K562 (cell line): ENCODE measurements around the gene PEDS1. TPM values are rescaled to one million over a fixed set of nuclear protein-coding genes. Genes with fewer than 3 reads are reported as not detected.

Experiments
- CBFB ChIP-seq: sonication (generic); formaldehyde crosslinking; IDR thresholded peaks from 2 replicates; pipeline ENCODE4 v1.4.0; 2020; ENCODE audit warnings: mild to moderate bottlenecking, missing genetic modification reagents
- CEBPG ChIP-seq, 3 experiments: fragments of 200-800 bp in 1 of 3; sonication (Bioruptor generic) in 1 of 3; sonication (generic) in 1 of 3; formaldehyde crosslinking in 1 of 3; IDR thresholded peaks in 2 of 3; conservative IDR thresholded peaks in 1 of 3; 2 replicates each; pipeline versions ENCODE4 v1.6.1 to v1.8.0; 2016 to 2022; ENCODE audit warnings: missing compliant biosample characterization in 2 of 3, missing genetic modification characterization in 2 of 3, mild to moderate bottlenecking in 1 of 3, missing genetic modification reagents in 1 of 3
- FOXA3 ChIP-seq, 2 experiments: fragments of 450-650 bp in 1 of 2; sonication (generic) in 1 of 2; formaldehyde crosslinking; IDR thresholded peaks in 1 of 2; conservative IDR thresholded peaks in 1 of 2; 2 replicates each; pipeline versions ENCODE4 v1.4.0 to v1.8.0; 2020 to 2022; ENCODE audit warnings: mild to moderate bottlenecking in 2 of 2, missing genetic modification reagents in 1 of 2
- HDGF ChIP-seq: fragments of 450-650 bp; IDR thresholded peaks from 2 replicates; pipeline ENCODE4 v1.6.1; 2016
- KDM5B ChIP-seq: fragments of 200-600 bp; sonication (generic); IDR thresholded peaks from 2 replicates; pipeline ENCODE4 v1.6.1; 2012; ENCODE audit warnings: low read depth, mild to moderate bottlenecking, moderate library complexity, low read length, control low read depth, inconsistent platforms; ENCODE audit not compliant: insufficient replicate concordance
- LARP7 ChIP-seq: fragments of 450-650 bp; IDR thresholded peaks from 2 replicates; pipeline ENCODE4 v1.6.1; 2016
- LEF1 ChIP-seq: fragments of 450-650 bp; IDR thresholded peaks from 2 replicates; pipeline ENCODE4 v1.6.1; 2016; ENCODE audit warnings: mild to moderate bottlenecking
- POLR2AphosphoS5 ChIP-seq: IDR thresholded peaks from 2 replicates; pipeline ENCODE4 v1.6.1; 2011; ENCODE audit warnings: mild to moderate bottlenecking, low read depth, low read length, moderate library complexity; ENCODE audit not compliant: control insufficient read depth, insufficient read depth
- SMARCE1 ChIP-seq: fragments of 450-650 bp; IDR thresholded peaks from 2 replicates; pipeline ENCODE4 v1.7.1; 2016; ENCODE audit warnings: mild to moderate bottlenecking
- ZFP36 ChIP-seq: fragments of 150-350 bp; IDR thresholded peaks from 2 replicates; pipeline ENCODE4 v1.6.1; 2018; ENCODE audit warnings: low read length, low read depth; ENCODE audit not compliant: partially characterized antibody
- ZNF639 ChIP-seq, 2 experiments: fragments of 200-800 bp in 1 of 2; sonication (Bioruptor generic) in 1 of 2; sonication (generic) in 1 of 2; formaldehyde crosslinking in 1 of 2; IDR thresholded peaks in 1 of 2; conservative IDR thresholded peaks in 1 of 2; 2 replicates each; pipeline versions ENCODE4 v1.5.0 to v1.6.1; 2016 to 2020; ENCODE audit warnings: missing compliant biosample characterization in 1 of 2, missing genetic modification characterization in 1 of 2, missing genetic modification reagents in 1 of 2
- ZNF778 ChIP-seq: fragments of 450-650 bp; formaldehyde crosslinking; IDR thresholded peaks from 2 replicates; pipeline ENCODE4 v1.4.0; 2020; ENCODE audit warnings: mild to moderate bottlenecking, moderate library complexity
- polyA plus RNA-seq, 8 experiments: library from polyadenylated mRNA; depleted of rRNA in 4 of 8; stranded (reverse) in 5 of 8; unstranded in 3 of 8; fragments of >200 nt; fragmentation: Nextera tagmentation in 2 of 8; fragmentation: Illumina TruSeq in 1 of 8; extraction: Ambion mirVana in 2 of 8; extraction: Trizol in 1 of 8; gene quantifications; 2 replicates each; pipeline versions ENCODE4 v1.2.1 to v1.2.3, GENCODE V29; 2011 to 2014; ENCODE audit warnings: inconsistent platforms in 1 of 8, missing spikeins in 1 of 8
- total RNA-seq, 7 experiments: library from RNA; depleted of rRNA in 6 of 7; stranded (reverse); fragments of >200 nt in 6 of 7; fragmentation: Illumina TruSeq in 2 of 7; extraction: Trizol in 2 of 7; gene quantifications; 2 replicates each; pipeline versions ENCODE4 v1.2.1 to v1.2.3, GENCODE V29; 2011 to 2021; ENCODE audit warnings: low replicate concordance in 1 of 7
- TF ChIP-seq, protein P1 (sequence below): sonication (generic); formaldehyde crosslinking; IDR thresholded peaks from 2 replicates; pipeline ENCODE4 v1.8.1; 2023; ENCODE audit warnings: mild to moderate bottlenecking, missing genetic modification reagents, moderate library complexity
- TF ChIP-seq, protein P2 (sequence below): fragments of 450-650 bp; formaldehyde crosslinking; IDR thresholded peaks from 2 replicates; pipeline ENCODE4 v1.4.0; 2022; ENCODE audit warnings: missing genetic modification characterization
- TF ChIP-seq, protein P3 (sequence below): IDR thresholded peaks from 3 replicates; pipeline ENCODE4 v1.6.1; 2011; ENCODE audit warnings: borderline replicate concordance, mild to moderate bottlenecking; ENCODE audit not compliant: insufficient read length, insufficient read depth
- TF ChIP-seq, protein P4 (sequence below): fragments of 450-650 bp; formaldehyde crosslinking; IDR thresholded peaks from 2 replicates; pipeline ENCODE4 v1.4.0; 2022; ENCODE audit warnings: mild to moderate bottlenecking, moderate library complexity

Gene PEDS1
- total and polyA plus RNA-seq, 9 of the 15 experiments (the other 6 are each of a cell fraction or from before 2014, with no cell fraction given): 2.9 to 38.5 (median 24.2) TPM

DNA sequence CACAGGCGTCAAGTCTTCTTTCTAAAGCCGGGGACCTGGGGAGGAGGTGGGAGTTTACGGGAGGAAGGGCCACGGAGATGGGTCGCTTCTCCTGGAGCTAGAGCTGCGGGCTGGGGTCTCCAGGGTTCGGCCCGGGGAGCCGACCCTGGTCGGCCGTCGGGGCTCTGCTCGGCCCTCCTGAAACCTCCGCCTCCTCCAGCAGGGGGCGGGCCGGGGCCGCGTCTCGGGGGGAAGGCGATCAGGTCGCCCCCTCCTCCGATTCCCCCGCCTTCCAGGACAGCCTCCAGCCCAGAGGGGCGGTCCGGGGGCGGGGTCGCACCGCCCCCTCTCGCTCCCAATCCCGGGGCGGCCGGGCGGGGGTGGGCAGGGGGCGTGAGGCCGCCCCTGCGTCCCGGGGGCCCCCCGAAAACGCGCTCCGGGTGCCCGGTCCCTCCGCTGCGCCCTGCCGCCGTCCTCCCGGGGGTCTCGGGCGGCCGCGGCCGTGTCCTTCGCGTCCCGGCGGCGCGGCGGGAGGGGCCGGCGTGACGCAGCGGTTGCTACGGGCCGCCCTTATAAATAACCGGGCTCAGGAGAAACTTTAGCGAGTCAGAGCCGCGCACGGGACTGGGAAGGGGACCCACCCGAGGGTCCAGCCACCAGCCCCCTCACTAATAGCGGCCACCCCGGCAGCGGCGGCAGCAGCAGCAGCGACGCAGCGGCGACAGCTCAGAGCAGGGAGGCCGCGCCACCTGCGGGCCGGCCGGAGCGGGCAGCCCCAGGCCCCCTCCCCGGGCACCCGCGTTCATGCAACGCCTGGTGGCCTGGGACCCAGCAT is 36.9 kb upstream of the PEDS1 start, which contains the start of gene CEBPB (continued):
- TF ChIP-seq ZNF778 (CRISPR knock-in tag) (no peak), FOXA3 (CRISPR knock-in tag; conservative IDR thresholded peaks at IDR 0.05 in 1 of 2, IDR thresholded peaks at IDR 0.05 in 1 of 2) (no peak), ZNF639 (CRISPR knock-in tag; conservative IDR thresholded peaks at IDR 0.05 in 1 of 2, IDR thresholded peaks at IDR 0.05 in 1 of 2) (peak in 1 of 2 experiments; percentile 60; a peak in 1 of 4 replicates), LEF1 (no peak), CBFB (no peak), ZFP36 (peak; percentile 28), HDGF (no peak), POLR2AphosphoS5 (peak; percentile 87), KDM5B (peak; percentile 98), LARP7 (no peak), SMARCE1 (no peak), CEBPG (CRISPR knock-in tag; IDR thresholded peaks at IDR 0.05) (no peak), CEBPG (tag; conservative IDR thresholded peaks at IDR 0.05 in 1 of 2, IDR thresholded peaks at IDR 0.05 in 1 of 2) (no peak)
- TF ChIP-seq, protein P1, sequence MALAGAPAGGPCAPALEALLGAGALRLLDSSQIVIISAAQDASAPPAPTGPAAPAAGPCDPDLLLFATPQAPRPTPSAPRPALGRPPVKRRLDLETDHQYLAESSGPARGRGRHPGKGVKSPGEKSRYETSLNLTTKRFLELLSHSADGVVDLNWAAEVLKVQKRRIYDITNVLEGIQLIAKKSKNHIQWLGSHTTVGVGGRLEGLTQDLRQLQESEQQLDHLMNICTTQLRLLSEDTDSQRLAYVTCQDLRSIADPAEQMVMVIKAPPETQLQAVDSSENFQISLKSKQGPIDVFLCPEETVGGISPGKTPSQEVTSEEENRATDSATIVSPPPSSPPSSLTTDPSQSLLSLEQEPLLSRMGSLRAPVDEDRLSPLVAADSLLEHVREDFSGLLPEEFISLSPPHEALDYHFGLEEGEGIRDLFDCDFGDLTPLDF: 0 out of 2 replicates have a peak, but pooled peaks have one; percentile 24
- TF ChIP-seq, protein P2, sequence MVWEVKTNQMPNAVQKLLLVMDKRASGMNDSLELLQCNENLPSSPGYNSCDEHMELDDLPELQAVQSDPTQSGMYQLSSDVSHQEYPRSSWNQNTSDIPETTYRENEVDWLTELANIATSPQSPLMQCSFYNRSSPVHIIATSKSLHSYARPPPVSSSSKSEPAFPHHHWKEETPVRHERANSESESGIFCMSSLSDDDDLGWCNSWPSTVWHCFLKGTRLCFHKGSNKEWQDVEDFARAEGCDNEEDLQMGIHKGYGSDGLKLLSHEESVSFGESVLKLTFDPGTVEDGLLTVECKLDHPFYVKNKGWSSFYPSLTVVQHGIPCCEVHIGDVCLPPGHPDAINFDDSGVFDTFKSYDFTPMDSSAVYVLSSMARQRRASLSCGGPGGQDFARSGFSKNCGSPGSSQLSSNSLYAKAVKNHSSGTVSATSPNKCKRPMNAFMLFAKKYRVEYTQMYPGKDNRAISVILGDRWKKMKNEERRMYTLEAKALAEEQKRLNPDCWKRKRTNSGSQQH (CRISPR knock-in tag): 0 out of 2 replicates have a peak, but pooled peaks have one; percentile 18
- TF ChIP-seq, protein P3, sequence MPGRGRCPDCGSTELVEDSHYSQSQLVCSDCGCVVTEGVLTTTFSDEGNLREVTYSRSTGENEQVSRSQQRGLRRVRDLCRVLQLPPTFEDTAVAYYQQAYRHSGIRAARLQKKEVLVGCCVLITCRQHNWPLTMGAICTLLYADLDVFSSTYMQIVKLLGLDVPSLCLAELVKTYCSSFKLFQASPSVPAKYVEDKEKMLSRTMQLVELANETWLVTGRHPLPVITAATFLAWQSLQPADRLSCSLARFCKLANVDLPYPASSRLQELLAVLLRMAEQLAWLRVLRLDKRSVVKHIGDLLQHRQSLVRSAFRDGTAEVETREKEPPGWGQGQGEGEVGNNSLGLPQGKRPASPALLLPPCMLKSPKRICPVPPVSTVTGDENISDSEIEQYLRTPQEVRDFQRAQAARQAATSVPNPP: no peak
- TF ChIP-seq, protein P4, sequence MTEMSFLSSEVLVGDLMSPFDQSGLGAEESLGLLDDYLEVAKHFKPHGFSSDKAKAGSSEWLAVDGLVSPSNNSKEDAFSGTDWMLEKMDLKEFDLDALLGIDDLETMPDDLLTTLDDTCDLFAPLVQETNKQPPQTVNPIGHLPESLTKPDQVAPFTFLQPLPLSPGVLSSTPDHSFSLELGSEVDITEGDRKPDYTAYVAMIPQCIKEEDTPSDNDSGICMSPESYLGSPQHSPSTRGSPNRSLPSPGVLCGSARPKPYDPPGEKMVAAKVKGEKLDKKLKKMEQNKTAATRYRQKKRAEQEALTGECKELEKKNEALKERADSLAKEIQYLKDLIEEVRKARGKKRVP: peak; percentile 49; the same call in 1 of the 2 replicates
